HK-2 (cell line): ENCODE data around the gene PLXNA2.
A peak's percentile ranks its signal among the peaks of the same experiment; 100 is the strongest.

Source experiments
- DNase-seq: peaks from one replicate; pipeline ENCODE4 v3.0.0-alpha.2; 2018; ENCODE audit not compliant: unreplicated experiment

PLXNA2 gene

GRCh38 chr1:208243967-208244916, at the start of gene PLXNA2:
PLXNA2 (minus strand) TSS chr1:208244384; CDS start chr1:208217922, 26,462 bp downstream.
- DNase-seq: peak; percentile 60

GRCh38 chr1:208292908-208293307, 48.7 kb upstream of the PLXNA2 start:
- no peak for DNase-seq

GRCh38 chr1:208291923-208292711, 47.9 kb upstream of the PLXNA2 start:
- no peak for DNase-seq

GRCh38 chr1:208291129-208291528, 46.9 kb upstream of the PLXNA2 start:
- no peak for DNase-seq

- no peak for DNase-seq
Measured at GRCh38 chr1:208289716-208290115, 45.5 kb upstream of the PLXNA2 start.

GRCh38 chr1:208288495-208288894, 44.3 kb upstream of the PLXNA2 start:
- no peak for DNase-seq

GRCh38 chr1:208280681-208281450, 36.7 kb upstream of the PLXNA2 start:
- DNase-seq: no peak

- no peak for DNase-seq
Measured at GRCh38 chr1:208279826-208280588, 35.8 kb upstream of the PLXNA2 start.

- no peak for DNase-seq
Measured at GRCh38 chr1:208278638-208279037, 34.5 kb upstream of the PLXNA2 start.

GRCh38 chr1:208276757-208277435, 32.7 kb upstream of the PLXNA2 start:
- DNase-seq: no peak

- no peak for DNase-seq
Measured at GRCh38 chr1:208275083-208275482, 30.9 kb upstream of the PLXNA2 start.

- no peak for DNase-seq
Measured at GRCh38 chr1:208273386-208274017, 29.3 kb upstream of the PLXNA2 start.

- no peak for DNase-seq
Measured at GRCh38 chr1:208272713-208273112, 28.5 kb upstream of the PLXNA2 start.

- no peak for DNase-seq
Measured at GRCh38 chr1:208272311-208272710, 28.1 kb upstream of the PLXNA2 start.

GRCh38 chr1:208271236-208271635, 27.1 kb upstream of the PLXNA2 start:
- DNase-seq: no peak

- DNase-seq: no peak
Measured at GRCh38 chr1:208270651-208271141, 26.5 kb upstream of the PLXNA2 start.

GRCh38 chr1:208269338-208269666, 25.1 kb upstream of the PLXNA2 start:
- DNase-seq: no peak

GRCh38 chr1:208268541-208269337, 24.6 kb upstream of the PLXNA2 start:
- DNase-seq: no peak

- DNase-seq: no peak
Measured at GRCh38 chr1:208265525-208265924, 21.3 kb upstream of the PLXNA2 start.
